D721Med (cell line): ENCODE measurements around the gene MSI1.

Experiments
- DNase-seq: peaks from one replicate; pipeline ENCODE4 v3.0.0; 2011; ENCODE audit warnings: low spot score; ENCODE audit not compliant: insufficient read length
- FAIRE-seq: peaks from 2 replicates; lab custom pipeline; 2011; peaks lifted over from hg19 to GRCh38; lab: Jason Lieb, UNC
- TF ChIP-seq, protein P1 (sequence below): IDR thresholded peaks from 2 replicates; pipeline ENCODE4 v1.5.1; 2012; ENCODE audit warnings: mild to moderate bottlenecking, control low read depth; ENCODE audit not compliant: insufficient read depth; ENCODE audit errors: missing control alignments

The MSI1 gene

GRCh38 chr12:120368789-120369602, at the start of gene MSI1:
Gene MSI1, minus strand, starts transcription at chr12:120369164. Its CDS starts 73 bp downstream, at chr12:120369091.
- TF ChIP-seq, protein P1, sequence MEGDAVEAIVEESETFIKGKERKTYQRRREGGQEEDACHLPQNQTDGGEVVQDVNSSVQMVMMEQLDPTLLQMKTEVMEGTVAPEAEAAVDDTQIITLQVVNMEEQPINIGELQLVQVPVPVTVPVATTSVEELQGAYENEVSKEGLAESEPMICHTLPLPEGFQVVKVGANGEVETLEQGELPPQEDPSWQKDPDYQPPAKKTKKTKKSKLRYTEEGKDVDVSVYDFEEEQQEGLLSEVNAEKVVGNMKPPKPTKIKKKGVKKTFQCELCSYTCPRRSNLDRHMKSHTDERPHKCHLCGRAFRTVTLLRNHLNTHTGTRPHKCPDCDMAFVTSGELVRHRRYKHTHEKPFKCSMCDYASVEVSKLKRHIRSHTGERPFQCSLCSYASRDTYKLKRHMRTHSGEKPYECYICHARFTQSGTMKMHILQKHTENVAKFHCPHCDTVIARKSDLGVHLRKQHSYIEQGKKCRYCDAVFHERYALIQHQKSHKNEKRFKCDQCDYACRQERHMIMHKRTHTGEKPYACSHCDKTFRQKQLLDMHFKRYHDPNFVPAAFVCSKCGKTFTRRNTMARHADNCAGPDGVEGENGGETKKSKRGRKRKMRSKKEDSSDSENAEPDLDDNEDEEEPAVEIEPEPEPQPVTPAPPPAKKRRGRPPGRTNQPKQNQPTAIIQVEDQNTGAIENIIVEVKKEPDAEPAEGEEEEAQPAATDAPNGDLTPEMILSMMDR, result no peak
- peak; percentile 57 for DNase-seq
- FAIRE-seq, result no peak

DNA sequence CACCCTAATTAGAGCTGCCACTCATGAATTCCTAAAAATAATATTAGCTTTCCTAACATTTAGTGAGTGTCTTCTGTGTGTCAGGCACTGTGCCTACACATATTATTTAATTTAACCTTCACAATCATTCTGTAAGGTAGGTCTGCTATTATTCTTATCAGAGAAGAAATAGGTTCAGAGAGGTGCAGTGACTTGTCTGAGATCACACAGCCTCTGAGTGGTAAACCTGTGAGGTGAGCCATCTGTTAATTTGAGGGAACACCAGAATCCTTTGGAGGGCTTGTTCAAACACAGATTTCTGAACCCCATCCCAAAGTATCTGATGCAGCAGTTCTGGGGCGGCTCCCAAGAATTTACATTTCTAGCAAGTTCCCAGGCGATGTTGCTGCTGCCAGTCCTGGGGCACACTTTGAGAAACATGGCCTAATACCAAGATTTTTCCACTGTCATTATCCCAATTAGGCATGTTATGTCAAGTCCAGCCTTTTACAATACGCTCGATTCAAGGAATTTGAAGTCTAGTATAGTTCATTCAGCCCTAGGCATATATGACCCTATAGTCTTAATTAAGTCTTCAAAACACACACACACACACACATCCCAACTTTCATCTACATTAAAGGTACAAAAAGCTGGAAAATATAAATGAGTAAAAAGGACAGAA, 49.1 kb upstream of the MSI1 start:
- TF ChIP-seq, protein P1, result no peak
- DNase-seq, result no peak
- FAIRE-seq, result no peak

DNA sequence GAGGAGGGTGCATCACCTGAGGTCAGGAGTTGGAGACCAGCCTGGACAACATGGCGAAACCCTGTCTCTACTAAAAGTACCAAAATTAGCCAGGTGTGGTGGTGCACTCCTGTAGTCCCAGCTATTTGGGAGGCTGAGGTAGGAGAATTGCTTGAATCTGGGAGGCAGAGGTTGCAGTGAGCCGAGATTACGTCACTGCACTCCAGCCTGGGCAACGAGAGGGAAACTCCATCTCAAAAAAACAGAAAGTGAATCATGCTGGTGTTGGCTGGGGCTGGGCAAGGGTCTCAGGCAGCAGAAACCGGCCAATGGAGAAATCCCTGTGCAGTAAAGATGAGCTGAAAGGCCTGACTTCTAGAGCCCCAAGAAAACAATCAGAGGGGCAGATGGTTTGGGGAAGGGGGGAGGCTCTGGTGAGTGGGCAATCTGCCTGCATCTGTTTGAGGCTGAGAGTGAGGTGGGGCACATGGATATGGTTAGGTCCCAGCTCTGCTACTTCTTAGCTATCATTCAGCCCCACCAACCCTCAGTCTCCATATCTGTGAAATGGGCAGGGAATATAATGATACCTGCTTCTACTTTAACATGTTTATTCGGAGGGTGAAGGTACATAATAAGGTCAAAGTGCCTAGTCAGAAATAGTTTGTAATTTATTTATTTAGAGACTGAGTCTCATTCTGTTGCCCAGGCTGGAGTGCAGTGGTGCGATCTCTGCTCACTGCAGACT, 47.7 kb upstream of the MSI1 start:
- DNase-seq (no peak), FAIRE-seq (no peak)
- TF ChIP-seq, protein P1, result no peak

- no peak for FAIRE-seq
Measured at GRCh38 chr12:120413901-120414695, 45.1 kb upstream of the MSI1 start.

GRCh38 chr12:120412421-120412820, 43.5 kb upstream of the MSI1 start:
- no peak for DNase-seq
- no peak for FAIRE-seq
- TF ChIP-seq, protein P1, result no peak

More at GRCh38 chr12:120413901-120414695, 45.1 kb upstream of the MSI1 start:
- TF ChIP-seq, protein P1, result no peak
- no peak for DNase-seq

- FAIRE-seq, result no peak
- TF ChIP-seq, protein P1, result no peak
- DNase-seq, result no peak
Measured at GRCh38 chr12:120408771-120409170, 39.8 kb upstream of the MSI1 start.
